HG02571 (cell line): ENCODE results near the gene KIRREL3.

Source experiments
- ATAC-seq: cut with Tn5 transposase; IDR thresholded peaks from one replicate; pipeline ENCODE4 v1.9.1; 2021; ENCODE audit warnings: mild to moderate bottlenecking, moderate library complexity; ENCODE audit not compliant: unreplicated experiment

The KIRREL3 gene

GRCh38 chr11:126748100-126748791 is 252.3 kb downstream of the KIRREL3 start:
- no peak for ATAC-seq

GRCh38 chr11:126747315-126747714 is 253.3 kb downstream of the KIRREL3 start:
- ATAC-seq, result no peak

DNA sequence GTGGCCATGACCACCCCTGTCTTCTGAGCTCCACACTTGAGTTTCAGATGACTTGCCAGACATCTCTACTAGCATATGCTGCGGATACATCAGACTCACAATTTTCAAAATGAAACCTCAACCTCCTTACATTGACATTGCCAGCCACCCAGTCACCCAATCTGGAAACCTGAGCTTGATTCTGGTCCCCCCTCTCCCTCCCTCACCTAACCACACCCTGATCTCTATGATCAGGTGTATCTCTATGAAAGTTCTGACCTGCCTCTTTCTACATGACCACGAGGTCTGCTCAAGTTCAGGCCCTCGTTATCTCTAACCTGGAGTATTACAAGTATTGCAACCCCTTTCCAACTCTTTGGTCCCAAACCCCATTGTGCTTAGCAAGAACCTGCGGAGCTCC is 254.1 kb downstream of the KIRREL3 start:
- ATAC-seq, result no peak

DNA sequence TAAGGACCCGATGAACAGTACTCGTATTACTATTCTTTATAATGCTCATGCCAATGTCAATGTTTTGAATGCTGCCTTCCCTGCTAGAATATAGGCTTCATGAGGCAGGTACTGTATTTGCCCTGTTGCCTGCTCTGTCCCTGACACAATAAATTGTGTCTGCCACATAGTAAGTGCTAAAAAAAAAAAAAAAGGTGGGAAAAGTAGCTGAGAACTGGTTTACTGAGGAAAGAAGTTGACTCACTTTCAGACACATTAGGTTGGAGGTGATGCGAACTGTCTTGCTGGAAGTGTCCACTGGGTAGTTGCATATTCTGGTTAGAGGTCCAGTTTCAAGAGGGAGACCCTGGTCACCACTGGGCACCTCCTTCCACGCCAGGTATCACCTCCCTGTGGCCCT is 255.9 kb downstream of the KIRREL3 start:
- no peak for ATAC-seq

- no peak for ATAC-seq
These were observed 256.9 kb downstream of the KIRREL3 start for GRCh38 chr11:126743628-126744027.

DNA sequence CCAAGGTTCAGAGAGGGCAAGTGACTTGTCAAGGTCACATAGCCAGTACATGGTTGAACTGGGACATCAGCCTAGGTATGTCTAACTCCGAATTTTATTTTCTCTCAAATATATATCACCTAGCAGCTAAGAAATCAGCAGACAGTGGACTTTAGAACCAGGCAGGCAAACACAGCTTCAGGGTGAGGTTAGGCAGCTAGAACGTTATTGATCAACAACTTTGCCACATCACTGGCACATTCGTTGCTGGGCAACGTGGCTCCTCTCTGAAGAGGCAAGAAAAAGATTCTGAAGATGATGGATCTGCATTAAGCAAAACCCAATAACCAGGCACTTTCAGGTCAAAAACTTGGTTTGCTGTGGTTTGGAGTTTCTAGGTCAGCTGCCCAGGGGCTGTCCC is 258.0 kb downstream of the KIRREL3 start:
- ATAC-seq, result no peak

DNA sequence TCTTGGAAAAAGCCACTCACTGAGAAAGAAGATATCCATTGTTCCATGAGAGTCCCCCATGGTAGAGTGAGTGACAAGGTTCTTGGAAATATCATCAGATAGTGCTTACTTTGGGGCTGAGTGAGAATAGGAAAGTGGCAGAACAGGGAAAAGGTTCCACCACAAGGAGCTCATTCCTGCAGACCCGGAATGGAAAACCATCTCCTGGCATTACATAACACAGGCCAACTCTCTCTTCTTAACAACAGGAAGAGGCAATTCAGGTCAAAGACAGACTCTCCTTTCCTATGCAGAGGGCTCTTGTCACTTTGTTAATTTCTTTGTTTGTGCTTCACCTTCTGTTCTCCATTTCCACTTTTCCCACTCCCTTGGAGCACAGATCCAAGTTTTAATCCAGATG is 259.7 kb downstream of the KIRREL3 start:
- no peak for ATAC-seq

- no peak for ATAC-seq
These were observed 260.9 kb downstream of the KIRREL3 start for GRCh38 chr11:126739499-126740145.

- no peak for ATAC-seq
These were observed 262.1 kb downstream of the KIRREL3 start for GRCh38 chr11:126738295-126739031.

GRCh38 chr11:126736682-126737572 is 263.6 kb downstream of the KIRREL3 start:
- ATAC-seq, result no peak

- ATAC-seq, result no peak
These were observed 265.8 kb downstream of the KIRREL3 start for GRCh38 chr11:126734752-126735151.

DNA sequence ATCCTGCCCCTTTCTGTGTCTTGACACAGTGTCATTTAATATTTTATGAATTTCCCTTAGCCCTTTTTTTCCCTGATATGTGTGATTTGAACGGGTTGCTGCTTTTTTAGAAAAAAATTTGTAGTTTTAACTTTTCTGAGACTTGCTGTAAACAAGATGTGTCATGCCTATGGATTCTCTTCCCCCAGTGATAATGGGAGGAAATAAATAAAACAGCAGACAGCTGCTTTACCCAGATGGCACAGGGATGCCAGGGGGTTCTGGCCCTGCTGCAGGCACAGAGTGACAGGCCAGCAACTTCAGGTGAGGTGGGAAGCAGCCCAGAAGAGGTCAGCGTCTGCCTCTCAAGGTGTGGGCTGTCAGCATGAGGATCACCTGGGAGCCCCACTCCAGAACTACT is 266.9 kb downstream of the KIRREL3 start:
- no peak for ATAC-seq

DNA sequence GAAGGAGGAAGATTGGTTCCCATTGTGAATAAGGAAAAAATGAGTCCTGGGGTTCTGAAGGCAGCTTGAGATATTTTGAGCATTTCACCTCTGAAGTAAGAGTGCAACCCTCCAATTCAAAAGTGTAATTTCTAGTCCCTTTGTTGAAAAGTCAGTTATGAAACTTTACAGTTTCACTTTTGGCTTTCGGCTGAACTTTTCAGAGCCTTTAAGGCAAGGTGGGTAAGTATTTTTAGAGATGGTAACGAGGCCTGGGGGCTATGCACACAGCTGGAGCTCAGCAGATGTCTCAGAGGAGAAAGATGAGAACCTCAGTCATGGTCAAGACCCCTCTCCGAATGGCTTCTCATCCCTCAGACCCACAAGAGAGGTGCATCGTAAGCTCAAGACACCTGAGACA is 267.6 kb downstream of the KIRREL3 start:
- peak; percentile 73 for ATAC-seq

DNA sequence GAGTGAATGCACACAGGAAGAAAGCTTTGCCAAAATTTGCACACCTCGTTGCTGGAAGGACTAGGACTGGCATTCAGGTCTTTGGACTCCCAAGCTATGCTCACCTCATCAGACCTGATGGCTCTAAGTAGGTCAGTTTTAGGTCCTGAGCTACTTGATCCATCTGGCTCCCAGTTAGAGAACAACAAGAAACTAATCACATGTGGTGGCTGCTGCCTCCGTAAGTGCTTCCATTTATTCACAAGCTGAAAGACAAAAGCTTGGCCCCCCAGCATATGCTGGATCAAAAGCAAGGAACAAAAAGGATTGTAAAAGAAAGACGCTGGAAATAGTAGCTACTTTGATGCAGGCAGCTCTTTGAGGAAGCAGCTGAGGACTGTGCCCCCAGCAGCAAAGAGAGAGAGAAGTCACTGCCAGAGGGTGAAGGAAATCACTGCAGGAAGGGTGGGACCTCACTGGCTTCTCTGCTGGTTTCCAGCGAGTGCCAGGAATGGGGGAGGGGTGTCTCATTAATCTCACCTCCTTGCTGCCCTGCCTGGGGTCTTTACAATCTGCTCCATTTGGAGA is 268.9 kb downstream of the KIRREL3 start:
- no peak for ATAC-seq

DNA sequence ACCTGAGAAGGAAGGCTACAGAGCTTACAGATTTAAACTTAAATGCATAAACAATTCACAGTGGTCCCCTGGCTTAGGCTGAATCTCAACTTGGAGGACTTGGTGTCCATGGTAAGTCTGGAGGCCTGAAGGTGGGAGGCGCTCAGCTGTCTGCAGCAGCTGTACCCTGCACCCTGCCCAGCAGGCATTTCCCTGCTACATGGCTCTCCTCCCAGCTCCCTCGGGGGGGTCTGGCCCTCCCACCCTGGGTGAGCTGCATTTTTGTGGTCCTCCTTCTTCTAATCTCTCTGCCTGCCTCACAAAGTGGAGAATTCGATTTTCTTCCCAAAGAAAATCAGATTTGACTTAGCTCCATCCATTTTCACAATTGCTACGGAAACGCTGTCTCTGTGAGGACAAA is 273.2 kb downstream of the KIRREL3 start:
- ATAC-seq, result no peak

- ATAC-seq, result no peak
These were observed 275.0 kb downstream of the KIRREL3 start for GRCh38 chr11:126725521-126725920.

DNA sequence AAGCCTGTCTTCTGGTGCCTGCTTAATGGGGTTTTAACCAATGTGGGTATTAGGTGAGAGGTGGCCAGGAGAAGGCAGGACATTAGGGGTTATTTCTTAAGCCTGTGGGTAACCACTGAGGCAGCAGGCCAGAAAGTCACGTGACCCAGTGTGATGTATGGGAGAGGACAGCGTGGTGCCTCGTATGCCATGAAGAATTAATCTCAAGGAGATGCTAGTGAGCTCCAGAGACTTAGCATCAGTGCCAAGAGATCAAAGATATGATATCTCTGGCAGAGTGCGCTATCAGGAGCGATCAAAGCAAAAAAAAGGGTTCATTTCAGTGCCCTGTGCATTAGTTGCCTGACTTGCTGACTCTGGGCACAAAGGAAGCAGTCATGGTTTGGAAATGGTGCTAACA is 275.5 kb downstream of the KIRREL3 start:
- ATAC-seq, result no peak

DNA sequence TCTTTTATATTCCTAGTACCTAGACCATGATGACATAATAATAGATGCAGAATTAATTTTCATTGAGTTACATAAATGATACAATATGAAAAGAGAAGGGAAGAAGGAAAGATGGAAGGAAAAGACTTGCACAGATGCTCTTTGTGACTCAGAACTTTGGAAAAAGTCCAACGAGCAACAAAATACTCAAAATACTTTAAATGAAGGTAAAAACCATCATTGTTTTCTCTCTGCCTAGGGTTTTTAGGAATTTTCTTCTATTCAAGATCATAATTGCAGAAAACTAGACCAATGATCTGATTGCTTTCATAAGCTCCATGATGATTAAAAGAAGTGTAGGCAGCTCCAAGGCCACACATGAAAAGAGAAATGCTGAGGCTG is 276.9 kb downstream of the KIRREL3 start:
- no peak for ATAC-seq

DNA sequence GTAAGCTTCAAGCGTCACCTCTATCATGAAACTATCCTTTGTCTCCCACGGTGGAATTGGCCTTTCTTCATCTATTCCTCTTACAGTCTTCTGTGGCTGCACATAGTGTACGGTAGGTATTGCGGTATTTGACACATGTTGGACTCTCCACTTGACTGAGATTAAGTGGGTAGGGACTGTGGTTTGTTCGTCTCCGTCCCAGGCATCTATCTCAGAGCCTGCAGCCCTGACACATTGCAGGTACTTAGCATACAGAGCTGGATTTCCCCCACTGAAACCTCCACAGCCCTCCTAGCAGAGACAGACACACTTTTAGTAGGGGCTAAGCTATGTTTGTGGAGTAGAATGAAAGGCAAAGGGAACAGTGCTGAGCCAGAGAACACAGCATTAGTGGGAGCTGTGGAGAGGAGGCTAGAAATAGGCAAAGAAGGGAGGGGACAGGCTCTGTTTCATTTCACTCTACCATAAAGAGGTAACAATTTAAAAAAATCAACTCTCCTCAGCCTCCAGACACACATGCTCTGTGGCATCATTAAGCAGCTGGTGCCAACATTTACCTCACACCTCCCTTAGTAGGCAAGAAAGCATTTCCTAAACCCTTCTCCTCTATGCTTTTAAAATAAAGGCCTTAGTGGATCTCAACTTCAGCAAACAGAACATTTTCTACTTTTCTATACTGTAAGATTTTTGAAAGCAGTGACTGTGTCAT is 277.5 kb downstream of the KIRREL3 start:
- ATAC-seq, result no peak
